Measurements from ENCODE around the gene GPR17. TPM values are rescaled to one million over a fixed set of nuclear protein-coding genes. Genes with fewer than 3 reads are reported as not detected.

The GPR17 gene
- total RNA-seq, 1 experiment from 2014 or later: not detected

DNA sequence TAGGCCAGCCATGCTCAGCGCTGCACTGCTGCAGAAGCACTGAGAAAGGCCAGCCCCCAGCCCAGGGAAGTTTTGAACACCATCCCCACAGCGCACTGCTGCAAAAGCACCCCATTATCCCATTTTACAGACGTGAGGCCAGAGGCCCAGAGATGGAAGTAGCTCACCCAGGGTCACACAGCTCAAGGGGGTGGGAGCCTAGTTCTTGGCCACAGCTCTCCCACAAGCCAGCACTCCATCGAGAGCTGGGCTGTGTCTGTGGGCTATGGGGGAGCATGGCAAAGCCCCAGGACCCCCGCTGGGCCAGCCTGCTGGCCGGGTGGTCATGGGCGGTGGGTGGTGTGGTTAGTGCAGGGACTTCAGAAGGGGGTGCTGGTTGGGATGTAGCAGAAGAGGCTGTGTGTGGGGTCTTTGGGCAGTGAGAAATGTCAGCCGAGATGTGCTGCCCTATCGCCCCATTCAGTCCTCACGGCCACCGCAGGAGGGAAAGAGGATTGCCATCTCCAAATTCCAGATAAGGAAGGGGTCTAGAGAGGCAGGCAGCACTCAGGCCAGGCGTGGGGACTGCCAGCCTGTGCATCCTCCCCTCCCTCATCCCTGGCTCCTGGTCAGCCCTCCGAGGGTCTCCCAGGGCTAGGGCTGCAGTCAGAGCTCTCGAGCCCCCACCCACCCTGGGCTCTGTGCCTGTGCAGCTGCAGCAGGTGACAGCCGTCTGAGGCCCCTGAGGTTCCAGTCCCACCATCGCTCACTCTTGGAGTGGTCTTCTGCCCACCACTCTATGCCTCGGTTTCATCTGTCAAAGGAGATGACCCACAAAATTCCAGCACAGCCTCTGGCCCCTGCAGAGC is 17.0 kb upstream of the GPR17 start:
- no peaks in the 10 kb centered on the region for H3K36me3 ChIP-seq (ENCODE audit: control insufficient read depth, insufficient read depth, low read length)
- H3K9me3 ChIP-seq (ENCODE audit: control insufficient read depth, insufficient read depth, low read depth, low read length): no peaks in the 10 kb centered on the region
- intact Hi-C loops (cut with micrococcal nuclease; ENCODE audit: unreplicated experiment) (no loop called here), in situ Hi-C loops (cut with HindIII; ENCODE audit: low pct_unique_long_range_greater_than_20kb, low sequenced_read_pairs) (no loop called here)
- no peaks in the 10 kb centered on the region; the same call in 1 of the 2 replicates for H3K4me1 ChIP-seq (ENCODE audit: control insufficient read depth, insufficient read depth, low read length)
- TF ChIP-seq, protein P1, sequence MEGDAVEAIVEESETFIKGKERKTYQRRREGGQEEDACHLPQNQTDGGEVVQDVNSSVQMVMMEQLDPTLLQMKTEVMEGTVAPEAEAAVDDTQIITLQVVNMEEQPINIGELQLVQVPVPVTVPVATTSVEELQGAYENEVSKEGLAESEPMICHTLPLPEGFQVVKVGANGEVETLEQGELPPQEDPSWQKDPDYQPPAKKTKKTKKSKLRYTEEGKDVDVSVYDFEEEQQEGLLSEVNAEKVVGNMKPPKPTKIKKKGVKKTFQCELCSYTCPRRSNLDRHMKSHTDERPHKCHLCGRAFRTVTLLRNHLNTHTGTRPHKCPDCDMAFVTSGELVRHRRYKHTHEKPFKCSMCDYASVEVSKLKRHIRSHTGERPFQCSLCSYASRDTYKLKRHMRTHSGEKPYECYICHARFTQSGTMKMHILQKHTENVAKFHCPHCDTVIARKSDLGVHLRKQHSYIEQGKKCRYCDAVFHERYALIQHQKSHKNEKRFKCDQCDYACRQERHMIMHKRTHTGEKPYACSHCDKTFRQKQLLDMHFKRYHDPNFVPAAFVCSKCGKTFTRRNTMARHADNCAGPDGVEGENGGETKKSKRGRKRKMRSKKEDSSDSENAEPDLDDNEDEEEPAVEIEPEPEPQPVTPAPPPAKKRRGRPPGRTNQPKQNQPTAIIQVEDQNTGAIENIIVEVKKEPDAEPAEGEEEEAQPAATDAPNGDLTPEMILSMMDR (IDR thresholded peaks at IDR 0.05): no peak
- TF ChIP-seq, protein P2, sequence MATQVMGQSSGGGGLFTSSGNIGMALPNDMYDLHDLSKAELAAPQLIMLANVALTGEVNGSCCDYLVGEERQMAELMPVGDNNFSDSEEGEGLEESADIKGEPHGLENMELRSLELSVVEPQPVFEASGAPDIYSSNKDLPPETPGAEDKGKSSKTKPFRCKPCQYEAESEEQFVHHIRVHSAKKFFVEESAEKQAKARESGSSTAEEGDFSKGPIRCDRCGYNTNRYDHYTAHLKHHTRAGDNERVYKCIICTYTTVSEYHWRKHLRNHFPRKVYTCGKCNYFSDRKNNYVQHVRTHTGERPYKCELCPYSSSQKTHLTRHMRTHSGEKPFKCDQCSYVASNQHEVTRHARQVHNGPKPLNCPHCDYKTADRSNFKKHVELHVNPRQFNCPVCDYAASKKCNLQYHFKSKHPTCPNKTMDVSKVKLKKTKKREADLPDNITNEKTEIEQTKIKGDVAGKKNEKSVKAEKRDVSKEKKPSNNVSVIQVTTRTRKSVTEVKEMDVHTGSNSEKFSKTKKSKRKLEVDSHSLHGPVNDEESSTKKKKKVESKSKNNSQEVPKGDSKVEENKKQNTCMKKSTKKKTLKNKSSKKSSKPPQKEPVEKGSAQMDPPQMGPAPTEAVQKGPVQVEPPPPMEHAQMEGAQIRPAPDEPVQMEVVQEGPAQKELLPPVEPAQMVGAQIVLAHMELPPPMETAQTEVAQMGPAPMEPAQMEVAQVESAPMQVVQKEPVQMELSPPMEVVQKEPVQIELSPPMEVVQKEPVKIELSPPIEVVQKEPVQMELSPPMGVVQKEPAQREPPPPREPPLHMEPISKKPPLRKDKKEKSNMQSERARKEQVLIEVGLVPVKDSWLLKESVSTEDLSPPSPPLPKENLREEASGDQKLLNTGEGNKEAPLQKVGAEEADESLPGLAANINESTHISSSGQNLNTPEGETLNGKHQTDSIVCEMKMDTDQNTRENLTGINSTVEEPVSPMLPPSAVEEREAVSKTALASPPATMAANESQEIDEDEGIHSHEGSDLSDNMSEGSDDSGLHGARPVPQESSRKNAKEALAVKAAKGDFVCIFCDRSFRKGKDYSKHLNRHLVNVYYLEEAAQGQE (IDR thresholded peaks at IDR 0.05; ENCODE audit: insufficient read depth in 1 of 2, low read depth in 2 of 2, low read length in 1 of 2): no peak
- TF ChIP-seq POLR2AphosphoS5 (IDR thresholded peaks at IDR 0.05; ENCODE audit: low read depth, low read length) (no peak), TCF7L2 (IDR thresholded peaks at IDR 0.05; ENCODE audit: low read depth, low read length) (no peak), SIN3A (IDR thresholded peaks at IDR 0.05; ENCODE audit: borderline replicate concordance, insufficient read depth, low read depth, low read length) (no peak)
- no peak overlapping the region for H3K27ac ChIP-seq (ENCODE audit: low read length)
- BruUV-seq (replicated peaks): no TSS peak
- ChIA-PET CTCF (no interaction called here), POLR2A (no interaction called here)
- H3K4me3 ChIP-seq (ENCODE audit: low read depth in 2 of 2, low read length in 2 of 2): no peak overlapping the region
- no peak for DNase-seq (ENCODE audit: low read depth, low spot score)
- no peaks in the 10 kb centered on the region for H3K27me3 ChIP-seq (ENCODE audit: control insufficient read depth, insufficient read depth, low read length)
- ATAC-seq: no peak

DNA sequence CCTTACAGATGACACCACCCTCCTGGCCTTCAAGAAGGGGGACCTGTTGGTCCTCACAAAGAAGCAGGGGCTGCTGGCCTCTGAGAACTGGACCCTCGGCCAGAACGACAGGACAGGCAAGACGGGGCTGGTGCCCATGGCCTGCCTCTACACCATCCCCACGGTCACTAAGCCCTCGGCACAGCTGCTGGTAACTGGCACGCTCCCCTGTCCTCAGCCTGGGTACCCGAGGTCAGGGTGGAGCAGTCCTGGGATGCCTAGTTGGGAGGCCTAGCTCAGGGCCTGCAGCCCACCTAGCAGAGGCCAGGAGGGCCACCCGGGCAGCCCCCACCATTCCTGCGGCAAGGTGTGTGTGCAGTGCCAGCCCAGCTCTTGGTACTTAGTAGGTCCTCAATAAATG is 16.3 kb upstream of the GPR17 start:
- TF ChIP-seq SIN3A (IDR thresholded peaks at IDR 0.05; ENCODE audit: borderline replicate concordance, insufficient read depth, low read depth, low read length) (no peak), TCF7L2 (IDR thresholded peaks at IDR 0.05; ENCODE audit: low read depth, low read length) (no peak), POLR2AphosphoS5 (IDR thresholded peaks at IDR 0.05; ENCODE audit: low read depth, low read length) (no peak)
- TF ChIP-seq, protein P1 (IDR thresholded peaks at IDR 0.05): no peak
- TF ChIP-seq, protein P2 (IDR thresholded peaks at IDR 0.05; ENCODE audit: insufficient read depth in 1 of 2, low read depth in 2 of 2, low read length in 1 of 2): no peak
- in situ Hi-C loops (cut with HindIII; ENCODE audit: low pct_unique_long_range_greater_than_20kb, low sequenced_read_pairs) (no loop called here), intact Hi-C loops (cut with micrococcal nuclease; ENCODE audit: unreplicated experiment) (no loop called here)
- Histone ChIP-seq H3K36me3 (ENCODE audit: control insufficient read depth, insufficient read depth, low read length) (no peaks in the 10 kb centered on the region), H3K4me3 (ENCODE audit: low read depth in 2 of 2, low read length in 2 of 2) (no peak overlapping the region), H3K9me3 (ENCODE audit: control insufficient read depth, insufficient read depth, low read depth, low read length) (no peaks in the 10 kb centered on the region), H3K4me1 (ENCODE audit: control insufficient read depth, insufficient read depth, low read length) (no peaks in the 10 kb centered on the region; the same call in 1 of the 2 replicates), H3K27me3 (ENCODE audit: control insufficient read depth, insufficient read depth, low read length) (no peaks in the 10 kb centered on the region), H3K27ac (ENCODE audit: low read length) (no peak overlapping the region)
- BruUV-seq (replicated peaks): no TSS peak
- ChIA-PET CTCF (no interaction called here), POLR2A (no interaction called here)
- ATAC-seq (no peak), DNase-seq (ENCODE audit: low read depth, low spot score) (no peak)
